WTC11 (cell line): ENCODE measurements around the gene USF3.

ENCODE experiments used
- CREB1 ChIP-seq: sonication (generic); formaldehyde crosslinking; IDR thresholded peaks from 2 replicates; pipeline ENCODE4 v1.8.0; 2023; ENCODE audit warnings: mild to moderate bottlenecking, missing genetic modification reagents
- CTCF ChIP-seq: fragments of 200-600 bp; IDR thresholded peaks from 2 replicates; pipeline ENCODE4 v1.8.0; 2022; ENCODE audit warnings: antibody characterized with exemption
- ESRRA ChIP-seq: sonication (generic); formaldehyde crosslinking; IDR thresholded peaks from 2 replicates; pipeline ENCODE4 v1.8.1; 2022; ENCODE audit warnings: mild to moderate bottlenecking, missing genetic modification reagents, borderline replicate concordance
- GTF2I ChIP-seq: fragments of 250-450 bp; sonication (Bioruptor Pico); conservative IDR thresholded peaks from 2 replicates; pipeline ENCODE4 v1.4.0; 2021; ENCODE audit warnings: mild to moderate bottlenecking
- HMGXB4 ChIP-seq: sonication (generic); formaldehyde crosslinking; IDR thresholded peaks from 2 replicates; pipeline ENCODE4 v1.8.1; 2023; ENCODE audit warnings: mild to moderate bottlenecking, moderate library complexity, missing genetic modification reagents
- JUN ChIP-seq: sonication (generic); formaldehyde crosslinking; IDR thresholded peaks from 2 replicates; pipeline ENCODE4 v1.8.0; 2023; ENCODE audit warnings: mild to moderate bottlenecking, missing genetic modification reagents
- SP1 ChIP-seq: sonication (generic); formaldehyde crosslinking; conservative IDR thresholded peaks from 2 replicates; pipeline ENCODE4 v1.8.1; 2022; ENCODE audit warnings: missing genetic modification reagents
- TP53 ChIP-seq: sonication (generic); formaldehyde crosslinking; IDR thresholded peaks from 2 replicates; pipeline ENCODE4 v1.8.1; 2023; ENCODE audit warnings: mild to moderate bottlenecking, missing genetic modification reagents
- USF2 ChIP-seq: sonication (generic); formaldehyde crosslinking; IDR thresholded peaks from 2 replicates; pipeline ENCODE4 v1.8.1; 2023; ENCODE audit warnings: mild to moderate bottlenecking, missing genetic modification reagents, moderate library complexity
- ZBTB21 ChIP-seq: sonication (generic); formaldehyde crosslinking; IDR thresholded peaks from 2 replicates; pipeline ENCODE4 v1.8.1; 2023; ENCODE audit warnings: mild to moderate bottlenecking, missing genetic modification reagents, borderline replicate concordance
- ZNF232 ChIP-seq: sonication (generic); formaldehyde crosslinking; IDR thresholded peaks from 2 replicates; pipeline ENCODE4 v1.8.0; 2022; ENCODE audit warnings: mild to moderate bottlenecking, missing genetic modification reagents
- ZNF263 ChIP-seq: sonication (generic); formaldehyde crosslinking; IDR thresholded peaks from 2 replicates; pipeline ENCODE4 v1.8.1; 2022; ENCODE audit warnings: low read depth, mild to moderate bottlenecking, moderate library complexity, missing genetic modification reagents

GRCh38 chr3:113660896-113661295 is 35.5 kb downstream of the USF3 start:
- no peak for TF ChIP-seq CTCF
- TF ChIP-seq SP1 (CRISPR knock-in tag) = no peak
- TF ChIP-seq TP53 (CRISPR knock-in tag) = no peak
- TF ChIP-seq ZNF232 (CRISPR knock-in tag) = no peak
- no peak for TF ChIP-seq ZNF263 (CRISPR knock-in tag)
- TF ChIP-seq GTF2I (CRISPR knock-in tag) = no peak
- TF ChIP-seq ESRRA = no peak
- no peak for TF ChIP-seq HMGXB4
- TF ChIP-seq JUN (CRISPR knock-in tag) = no peak
- TF ChIP-seq ZBTB21 = no peak
- no peak for TF ChIP-seq USF2 (CRISPR knock-in tag)
- TF ChIP-seq CREB1 (CRISPR knock-in tag) = no peak
